OCI-LY1 (cell line): ENCODE results near the gene ADARB2.

Experiments
- H2AFZ ChIP-seq: fragments of 200-600 bp; sonication (generic), shearing (Covaris generic); 2 replicates; pipeline ENCODE4 v1.6.0; 2014; ENCODE audit warnings: antibody characterized with exemption, mild to moderate bottlenecking, low read length
- H3F3A ChIP-seq: fragments of 200-600 bp; sonication (generic), shearing (Covaris generic); 2 replicates; pipeline ENCODE4 v1.6.0; 2014; ENCODE audit warnings: mild to moderate bottlenecking, antibody characterized with exemption, low read length, moderate library complexity; ENCODE audit not compliant: insufficient read depth
- H3K27ac ChIP-seq: fragments of 200-600 bp; sonication (generic); 2 replicates; pipeline ENCODE4 v1.5.1; 2014; ENCODE audit warnings: low read length, mixed run types, mild to moderate bottlenecking, low read depth; ENCODE audit not compliant: poor library complexity, severe bottlenecking
- H3K27me3 ChIP-seq: fragments of 200-600 bp; sonication (generic); 2 replicates; pipeline ENCODE4 v1.6.0; 2014; ENCODE audit warnings: antibody characterized with exemption, mild to moderate bottlenecking, low read length, moderate library complexity; ENCODE audit not compliant: insufficient read depth
- H3K36me3 ChIP-seq: fragments of 200-600 bp; sonication (generic); 2 replicates; pipeline ENCODE4 v1.6.1; 2014; ENCODE audit warnings: mild to moderate bottlenecking, antibody characterized with exemption, low read length, moderate library complexity, mixed read lengths; ENCODE audit not compliant: insufficient read depth
- H3K4me1 ChIP-seq: fragments of 200-600 bp; sonication (generic); 2 replicates; pipeline ENCODE4 v1.5.1; 2014; ENCODE audit warnings: mild to moderate bottlenecking, low read length, moderate library complexity; ENCODE audit not compliant: insufficient read depth, severe bottlenecking
- H3K4me2 ChIP-seq: fragments of 200-600 bp; sonication (generic), shearing (Covaris generic); 2 replicates; pipeline ENCODE4 v1.6.1; 2014; ENCODE audit warnings: low read length
- H3K4me3 ChIP-seq: fragments of 200-600 bp; sonication (generic); 2 replicates; pipeline ENCODE4 v1.5.1; 2014; ENCODE audit warnings: low read length, low read depth, mild to moderate bottlenecking, mixed read lengths; ENCODE audit not compliant: poor library complexity, severe bottlenecking
- H3K79me2 ChIP-seq: fragments of 200-600 bp; shearing (Covaris generic); 2 replicates; pipeline ENCODE4 v1.6.1; 2016; ENCODE audit warnings: mixed run types, low read length, mixed read lengths; ENCODE audit not compliant: insufficient read depth
- H3K9ac ChIP-seq: fragments of 200-600 bp; sonication (generic), shearing (Covaris generic); 2 replicates; pipeline ENCODE4 v1.6.1; 2014; ENCODE audit warnings: mild to moderate bottlenecking, low read length, mixed read lengths
- H3K9me2 ChIP-seq: fragments of 200-600 bp; sonication (generic), shearing (Covaris generic); 2 replicates; pipeline ENCODE4 v1.6.1; 2014; ENCODE audit warnings: low read depth, mild to moderate bottlenecking, low read length, mixed read lengths
- H3K9me3 ChIP-seq: fragments of 200-600 bp; shearing (Covaris generic); 2 replicates; pipeline ENCODE4 v1.6.1; 2014; ENCODE audit warnings: low read length, mixed read lengths
- H4K20me1 ChIP-seq: fragments of 200-600 bp; sonication (generic), shearing (Covaris generic); 2 replicates; pipeline ENCODE4 v1.6.0; 2016; ENCODE audit warnings: mild to moderate bottlenecking, low read length; ENCODE audit not compliant: insufficient read depth
- CTCF ChIP-seq: fragments of 200-600 bp; sonication (generic), shearing (Covaris generic); IDR thresholded peaks from 2 replicates; pipeline ENCODE4 v1.5.1; 2017; ENCODE audit warnings: mild to moderate bottlenecking, antibody characterized with exemption, low read length, moderate library complexity, mixed read lengths
- EZH2 ChIP-seq: fragments of 200-600 bp; sonication (generic), shearing (Covaris generic); IDR thresholded peaks from 2 replicates; pipeline ENCODE4 v1.8.0; 2017; ENCODE audit warnings: borderline replicate concordance, mixed run types, mild to moderate bottlenecking, antibody characterized with exemption, low read length, moderate library complexity, mixed read lengths

The ADARB2 gene

DNA sequence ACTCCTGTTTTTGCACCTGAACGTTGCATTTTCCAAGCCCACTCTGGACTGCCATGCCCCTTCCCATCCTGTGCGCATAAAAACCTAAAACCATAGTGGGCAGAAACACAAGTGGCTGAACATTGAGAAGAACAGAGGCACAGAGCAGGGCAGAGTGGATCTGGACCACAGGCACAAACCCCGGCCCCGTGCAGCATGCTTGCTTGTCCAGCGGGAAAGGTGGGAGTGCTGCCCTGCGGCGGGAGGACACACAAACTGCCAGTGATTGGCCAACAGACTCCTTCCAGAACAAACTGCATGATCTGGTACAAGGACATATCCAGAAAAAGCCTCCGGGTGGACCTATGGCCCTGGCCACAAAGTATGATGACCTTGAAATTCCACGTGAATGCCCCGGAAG lies 42.5 kb upstream of the ADARB2 start:
- Histone ChIP-seq H3K79me2 (no peaks in the 10 kb centered on the region), H3K27ac (no peak overlapping the region), H3K4me3 (no peak overlapping the region), H4K20me1 (no peaks in the 10 kb centered on the region), H3K4me1 (no peaks in the 10 kb centered on the region), H3K9me3 (no peaks in the 10 kb centered on the region), H3K36me3 (no peaks in the 10 kb centered on the region), H3F3A (no peaks in the 10 kb centered on the region), H3K4me2 (no peak overlapping the region), H3K9me2 (no peaks in the 10 kb centered on the region), H3K27me3 (no peaks in the 10 kb centered on the region), H2AFZ (no peak overlapping the region), H3K9ac (no peak overlapping the region)
- no peak for TF ChIP-seq EZH2
- no peak for TF ChIP-seq CTCF

DNA sequence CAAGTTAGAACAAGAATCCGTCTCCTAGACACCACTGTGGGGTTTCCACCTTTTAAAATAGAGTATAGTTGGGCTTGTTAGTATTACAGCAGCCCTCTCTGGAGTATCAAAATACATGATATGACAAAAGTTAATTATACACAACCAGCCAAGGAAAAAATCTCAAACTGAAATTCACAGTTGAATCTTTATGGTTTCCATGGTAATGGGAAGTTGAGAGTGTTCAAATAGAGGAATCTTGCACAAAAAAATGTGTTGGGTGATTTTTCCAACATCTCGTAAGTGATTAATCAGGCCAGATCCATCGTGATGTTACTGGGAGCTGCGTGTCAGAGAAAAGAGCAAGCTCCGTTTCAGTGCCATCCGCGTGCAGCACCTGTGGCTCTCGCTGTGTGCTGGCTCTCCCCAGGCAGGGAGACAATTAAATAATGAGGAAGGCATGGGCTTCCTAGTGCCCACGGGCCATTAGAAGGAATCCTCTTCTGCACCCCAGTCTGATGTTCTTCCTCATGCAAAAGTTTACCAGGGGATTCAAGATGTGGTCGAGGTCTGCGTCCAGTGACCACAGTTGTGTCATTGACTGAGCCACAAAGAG lies 41.1 kb upstream of the ADARB2 start:
- Histone ChIP-seq H3K79me2 (no peaks in the 10 kb centered on the region), H3K4me1 (no peaks in the 10 kb centered on the region), H3F3A (no peaks in the 10 kb centered on the region), H3K27me3 (no peaks in the 10 kb centered on the region), H3K4me2 (no peak overlapping the region), H2AFZ (no peak overlapping the region), H3K9ac (no peak overlapping the region), H4K20me1 (no peaks in the 10 kb centered on the region), H3K9me3 (no peaks in the 10 kb centered on the region), H3K36me3 (no peaks in the 10 kb centered on the region), H3K9me2 (no peaks in the 10 kb centered on the region), H3K27ac (no peak overlapping the region), H3K4me3 (no peak overlapping the region)
- no peak for TF ChIP-seq CTCF
- TF ChIP-seq EZH2 = no peak

GRCh38 chr10:1776127-1776662 lies 38.9 kb upstream of the ADARB2 start:
- no peak overlapping the region for H3K27ac ChIP-seq
- H3K9ac ChIP-seq = no peak overlapping the region
- no peaks in the 10 kb centered on the region for H3F3A ChIP-seq
- H3K79me2 ChIP-seq = no peaks in the 10 kb centered on the region
- no peak overlapping the region for H2AFZ ChIP-seq
- no peaks in the 10 kb centered on the region for H3K9me2 ChIP-seq
- H3K27me3 ChIP-seq = 0 out of 2 replicates have a peak, but pooled peaks cover 4% of the 10 kb centered on the region
- no peak overlapping the region for H3K4me3 ChIP-seq
- no peaks in the 10 kb centered on the region for H4K20me1 ChIP-seq
- no peak for TF ChIP-seq EZH2
- TF ChIP-seq CTCF = no peak
- no peaks in the 10 kb centered on the region for H3K4me1 ChIP-seq
- no peaks in the 10 kb centered on the region for H3K36me3 ChIP-seq
- H3K4me2 ChIP-seq = no peak overlapping the region
- no peaks in the 10 kb centered on the region for H3K9me3 ChIP-seq
